Hematopoietic multipotent progenitor cell treated with erythropoietin and hydrocortisone succinate and interleukin-3 and kit ligand, for 4 days (in vitro differentiated cells): ENCODE results near the gene PTP4A1.
"Not testable (repeated sequence)": the region's sequence is repeated elsewhere in the genome, so short reads cannot be mapped to it uniquely, and the experiment has no call there.

Experiments
- DNase-seq: peaks from one replicate; pipeline ENCODE4 v3.0.0-alpha.2; 2015

The PTP4A1 gene

DNA sequence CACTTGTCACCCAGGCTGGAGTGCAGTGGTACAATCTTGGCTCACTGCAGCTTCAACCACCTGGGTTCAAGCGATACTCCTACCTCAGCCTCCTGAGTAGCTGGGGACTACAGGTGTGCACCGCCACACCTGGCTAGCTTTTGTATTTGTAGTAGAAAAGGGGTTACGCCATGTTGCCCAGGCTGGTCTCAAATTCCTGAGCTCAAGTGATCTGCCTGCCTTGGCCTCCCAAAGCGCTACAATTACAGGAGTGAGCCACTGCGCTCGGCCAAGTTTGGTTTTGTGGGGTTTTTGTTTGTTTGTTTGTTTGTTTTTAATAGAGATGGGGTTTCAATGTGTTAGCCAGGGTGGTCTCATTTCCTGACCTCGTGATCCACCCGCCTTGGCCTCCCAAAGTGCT, 12.3 kb downstream of the PTP4A1 start:
- no peak for DNase-seq

DNA sequence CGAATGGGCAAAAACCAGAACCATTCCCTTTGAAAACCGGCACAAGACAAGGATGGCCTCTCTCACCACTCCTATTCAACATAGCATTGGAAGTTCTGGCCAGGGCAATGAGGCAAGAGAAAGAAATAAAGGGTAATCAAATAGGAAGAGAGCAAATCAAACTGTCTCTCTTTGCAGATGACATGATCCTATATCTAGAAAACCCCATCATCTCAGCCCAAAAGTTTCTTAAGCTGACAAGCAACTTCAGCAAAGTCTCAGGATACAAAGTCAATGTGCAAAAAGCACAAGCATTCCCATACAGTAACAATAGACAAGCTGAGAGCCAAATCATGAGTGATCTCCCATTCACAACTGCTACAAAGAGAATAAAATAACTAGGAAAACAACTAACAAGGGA, 13.4 kb downstream of the PTP4A1 start:
- not testable (repeated sequence) for DNase-seq

- DNase-seq: no peak
These were observed 17.7 kb downstream of the PTP4A1 start for GRCh38 chr6:63589952-63590411.

GRCh38 chr6:63592886-63593285, 20.6 kb downstream of the PTP4A1 start:
- DNase-seq: no peak

- no peak for DNase-seq
These were observed 25.1 kb downstream of the PTP4A1 start for GRCh38 chr6:63597141-63598048.

- DNase-seq: peak; percentile 88
These were observed 26.1 kb downstream of the PTP4A1 start for GRCh38 chr6:63598049-63599036.

DNA sequence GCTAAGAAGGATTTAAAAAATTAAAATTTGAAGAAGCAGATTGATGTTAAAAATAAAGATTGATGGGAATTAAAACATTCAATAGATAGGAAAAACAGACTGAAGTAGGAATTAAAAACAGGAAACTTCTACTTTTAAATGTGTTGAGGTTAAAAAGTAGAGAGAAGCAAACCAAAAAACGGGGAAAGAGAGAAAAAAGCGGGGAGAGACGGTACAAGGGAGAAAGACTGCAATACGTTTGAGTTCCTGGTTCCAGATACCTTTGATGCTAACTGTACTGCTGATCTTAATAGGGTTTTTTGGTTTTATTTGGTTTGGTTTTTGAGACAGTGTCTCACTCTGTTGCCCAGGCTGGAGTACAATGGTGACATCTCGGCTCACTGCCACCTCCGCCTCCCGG, 27.0 kb downstream of the PTP4A1 start:
- DNase-seq: no peak

GRCh38 chr6:63600136-63600535, 27.9 kb downstream of the PTP4A1 start:
- peak; percentile 9 for DNase-seq

- DNase-seq: no peak
These were observed 37.0 kb downstream of the PTP4A1 start for GRCh38 chr6:63609231-63609630.

GRCh38 chr6:63610944-63611343, 38.7 kb downstream of the PTP4A1 start:
- DNase-seq: no peak

- no peak for DNase-seq
These were observed 39.3 kb downstream of the PTP4A1 start for GRCh38 chr6:63611560-63611959.

DNA sequence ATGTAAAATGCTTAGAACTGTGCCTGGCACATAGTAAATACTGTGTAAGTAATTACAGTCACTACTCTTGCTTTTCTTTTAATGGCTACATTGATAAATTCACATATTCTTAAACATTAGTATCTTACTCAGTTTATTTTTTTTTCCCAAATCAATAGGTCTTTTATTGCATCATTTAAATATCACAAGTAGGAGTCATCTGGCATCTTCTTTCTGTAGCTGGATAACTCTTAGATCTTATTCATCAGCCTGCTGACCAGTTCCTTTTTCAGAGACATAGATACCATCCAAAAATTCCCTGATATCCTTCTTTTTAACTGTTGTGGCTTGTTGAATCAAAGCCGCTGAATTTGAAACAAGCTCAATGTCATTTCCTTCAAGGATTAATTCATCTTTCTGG, 43.3 kb downstream of the PTP4A1 start:
- DNase-seq: no peak
